ENCODE measurements around the gene RASL11A. TPM values are rescaled to one million over a fixed set of nuclear protein-coding genes. Genes with fewer than 3 reads are reported as not detected.

Gene RASL11A
- total and polyA plus RNA-seq, 2 of the 8 experiments (the other 6 are each of a cell fraction or from before 2014, with no cell fraction given): 2.9 to 6.8 TPM

- TF ChIP-seq HDAC6 (IDR thresholded peaks at IDR 0.05; ENCODE audit: low read depth, low read length): no peak
- TF ChIP-seq RNF2 (IDR thresholded peaks at IDR 0.05; ENCODE audit: borderline replicate concordance, low read depth, low read length, missing control alignments, poor library complexity, severe bottlenecking): no peak
- TF ChIP-seq YY1 (IDR thresholded peaks at IDR 0.05; ENCODE audit: low read depth, low read length): peak; percentile 91
- TF ChIP-seq CTCF (IDR thresholded peaks at IDR 0.05; ENCODE audit: control extremely low read depth in 1 of 3, insufficient read depth in 1 of 3, low read depth in 1 of 3, low read length in 3 of 3): no peak
- TF ChIP-seq FOSL1 (IDR thresholded peaks at IDR 0.05; ENCODE audit: insufficient read depth, low read depth, low read length): no peak
- TF ChIP-seq MAX (IDR thresholded peaks at IDR 0.05): peak; percentile 75
- peak; percentile 63; the same call in 1 of the 2 replicates for TF ChIP-seq ATF2 (IDR thresholded peaks at IDR 0.05; ENCODE audit: low read length)
- no peak for TF ChIP-seq KDM5A (IDR thresholded peaks at IDR 0.05; ENCODE audit: low read length)
- TF ChIP-seq MAFK (IDR thresholded peaks at IDR 0.05; ENCODE audit: low read depth, low read length): no peak
- TF ChIP-seq JUN (IDR thresholded peaks at IDR 0.05; ENCODE audit: low read depth, low read length): no peak
- TF ChIP-seq CBX5 (IDR thresholded peaks at IDR 0.05; ENCODE audit: low read depth, low read length): no peak
- TF ChIP-seq SRF (IDR thresholded peaks at IDR 0.05; ENCODE audit: low read depth, low read length): 0 out of 2 replicates have a peak, but pooled peaks have one; percentile 64
- peak; percentile 97 for TF ChIP-seq POLR2AphosphoS5 (IDR thresholded peaks at IDR 0.05; ENCODE audit: low read depth, low read length)
- TF ChIP-seq CREB1 (IDR thresholded peaks at IDR 0.05): peak; percentile 96
- TF ChIP-seq SIN3A (conservative IDR thresholded peaks at IDR 0.05 in 1 of 2, IDR thresholded peaks at IDR 0.05 in 1 of 2; ENCODE audit: low read depth in 1 of 2, low read length in 2 of 2): peak in 1 of 2 experiments; percentile 86; a peak in 1 of 4 replicates
- no peak for TF ChIP-seq TEAD4 (IDR thresholded peaks at IDR 0.05; ENCODE audit: low read depth, low read length)
- TF ChIP-seq GABPA (IDR thresholded peaks at IDR 0.05; ENCODE audit: borderline replicate concordance, insufficient read depth, low read length): peak; percentile 45; the same call in 1 of the 2 replicates
- TF ChIP-seq BCL11A (IDR thresholded peaks at IDR 0.05; ENCODE audit: low read depth in 2 of 2, low read length in 2 of 2): no peak
- peak; percentile 98 to 99 for TF ChIP-seq POLR2A (IDR thresholded peaks at IDR 0.05; ENCODE audit: control extremely low read depth in 1 of 2, low read depth in 2 of 2, low read length in 2 of 2)
Measured at GRCh38 chr13:27251166-27252091, 19.2 kb upstream of the RASL11A start, which contains the start of gene RPL21 (continued).

Data from H1 (cell line).